ENCODE data around the gene BCDIN3D. TPM values are rescaled to one million over a fixed set of nuclear protein-coding genes. Genes with fewer than 3 reads are reported as not detected.

The BCDIN3D gene
- total and polyA plus RNA-seq, 2 of the 8 experiments (the other 6 are each of a cell fraction or from before 2014, with no cell fraction given) = 1.6 to 2.4 TPM

- Histone ChIP-seq H3K23me2 (ENCODE audit: low read depth, low read length) (no peaks in the 10 kb centered on the region), H4K91ac (replicated peaks; ENCODE audit: insufficient read length, low read length) (no peak overlapping the region), H2AFZ (ENCODE audit: low read length) (no peak overlapping the region), H3K9ac (replicated peaks in 1 of 4; ENCODE audit: extremely low read depth in 1 of 4, low read depth in 3 of 4, low read length in 3 of 4) (no peak overlapping the region), H3K4me3 (ENCODE audit: extremely low read depth in 1 of 4, insufficient read depth in 2 of 4, low read depth in 3 of 4, low read length in 4 of 4) (no peak overlapping the region), H3K4me1 (replicated peaks in 1 of 4; ENCODE audit: control insufficient read depth in 3 of 4, insufficient read depth in 4 of 4, low read length in 3 of 4) (peaks cover 0 to 3% (median 1%) of the 10 kb centered on the region in 4 experiments; a peak in 3 of 7 replicates), H3K79me2 (ENCODE audit: control insufficient read depth in 1 of 2, insufficient read depth in 2 of 2, low read length in 2 of 2) (no peaks in the 10 kb centered on the region), H3K27me3 (replicated peaks in 1 of 4; ENCODE audit: control insufficient read depth in 3 of 4, extremely low read depth in 1 of 4, insufficient read depth in 3 of 4, low read length in 3 of 4) (0 out of 7 replicates have a peak, but pooled peaks cover 0 to 2% (median 0%) of the 10 kb centered on the region in 4 experiments), H3K18ac (ENCODE audit: extremely low read depth, low read length) (no peak overlapping the region), H3K9me3 (ENCODE audit: insufficient read depth in 2 of 2, low read depth in 1 of 2, low read length in 1 of 2) (no peaks in the 10 kb centered on the region), H3K79me1 (ENCODE audit: low read depth, low read length) (no peaks in the 10 kb centered on the region), H2BK5ac (ENCODE audit: low read depth, low read length) (no peak overlapping the region), H4K20me1 (replicated peaks in 1 of 2; ENCODE audit: control insufficient read depth in 1 of 2, insufficient read depth in 2 of 2, low read length in 2 of 2) (no peaks in the 10 kb centered on the region), H2AK5ac (ENCODE audit: low read depth, low read length) (no peak overlapping the region), H4K5ac (ENCODE audit: insufficient read length, low read depth, low read length) (no peak overlapping the region), H3K4ac (replicated peaks; ENCODE audit: insufficient read length, low read depth, low read length) (no peak overlapping the region), H3K4me2 (ENCODE audit: insufficient read depth in 1 of 2, low read depth in 2 of 2, low read length in 2 of 2) (no peak overlapping the region), H2BK12ac (ENCODE audit: low read depth, low read length) (no peak overlapping the region), H4K8ac (ENCODE audit: extremely low read depth, insufficient read depth, low read length) (no peak overlapping the region), H3K14ac (ENCODE audit: insufficient read length) (no peak overlapping the region), H3K23ac (ENCODE audit: insufficient read length) (no peak overlapping the region), H2BK120ac (replicated peaks; ENCODE audit: low read depth, low read length) (no peak overlapping the region), H3K36me3 (ENCODE audit: control insufficient read depth in 2 of 4, insufficient read depth in 4 of 4, low read length in 3 of 4) (no peaks in the 10 kb centered on the region), H3K56ac (replicated peaks; ENCODE audit: insufficient read length, low read depth, low read length) (no peak overlapping the region), H2BK20ac (ENCODE audit: low read length) (no peak overlapping the region), H2BK15ac (ENCODE audit: low read length) (no peak overlapping the region), H3K27ac (ENCODE audit: low read depth, low read length) (no peak overlapping the region)
- TF ChIP-seq KDM5A (IDR thresholded peaks at IDR 0.05; ENCODE audit: low read length) = no peak
- DNase-seq (ENCODE audit: low read depth in 1 of 2, low spot score in 2 of 2) (peak in 1 of 2 experiments; percentile 38), FAIRE-seq (no peak)
- POLR2A ChIA-PET (ENCODE audit: partially characterized antibody) = interaction anchor here (1.0 to 1.2 kb wide), 3 partner anchors 13 to 155 kb away, joined by 3 to 4 read pairs (median 3); partner anchors contain the start of gene RACGAP1
- WGBS, 2 experiments (ENCODE audit: extremely low coverage in 1 of 2, insufficient coverage in 1 of 2, insufficient read length in 1 of 2, insufficient replicate concordance in 2 of 2, low coverage in 1 of 2, low lambda C conversion rate in 2 of 2, missing lambda C conversion rate in 1 of 2) = 92% methylated on average over 14 of the region's 14 CpGs; no CpG with 5 or more reads in 1 of the 2 experiments
- CTCF ChIA-PET (ENCODE audit: partially characterized antibody) = interaction anchor here (0.7 to 10.0 kb wide), 12 partner anchors 12 to 185 kb away, joined by 3 to 137 read pairs (median 7); partner anchors contain the start of gene AQP5
Measured at GRCh38 chr12:49869816-49870500, 27.1 kb upstream of the BCDIN3D start.

All from H1 (cell line).